Measurements from ENCODE around the gene UNC5B. TPM values are rescaled to one million over a fixed set of nuclear protein-coding genes. Genes with fewer than 3 reads are reported as not detected.

UNC5B gene
- total and polyA plus RNA-seq, 7 experiments from 2014 or later = 0.08 TPM; not detected in 5

Other genes starting within 250 kb of the UNC5B start
- gene SLC29A3, start 106.7 kb downstream of the UNC5B start, total RNA-seq = 1 to 10 TPM; 3.5 to 7.2 (median 5.1) TPM
- 10 to 100 TPM in 1 of 2 donors, 1 to 10 TPM in 1; 4.8 to 11.2 TPM for gene SLC29A3, start 106.7 kb downstream of the UNC5B start, polyA plus RNA-seq
- 10 to 100 TPM in 2 of 5 experiments, 1 to 10 TPM in 3; 3.5 to 18.3 (median 8.1) TPM for gene CDH23, start 184.3 kb downstream of the UNC5B start, total RNA-seq
- 1 to 10 TPM; 1.1 to 4.1 TPM for gene CDH23, start 184.3 kb downstream of the UNC5B start, polyA plus RNA-seq

Data from naive thymus-derived CD4-positive, alpha-beta T cell (primary cell).